ENCODE measurements around the gene PRKCA. TPM values are rescaled to one million over a fixed set of nuclear protein-coding genes. Genes with fewer than 3 reads are reported as not detected.
A peak's percentile ranks its signal among the peaks of the same experiment; 100 is the strongest.

The PRKCA gene
- total RNA-seq, 1 experiment from 2014 or later, result 22.6 TPM

DNA sequence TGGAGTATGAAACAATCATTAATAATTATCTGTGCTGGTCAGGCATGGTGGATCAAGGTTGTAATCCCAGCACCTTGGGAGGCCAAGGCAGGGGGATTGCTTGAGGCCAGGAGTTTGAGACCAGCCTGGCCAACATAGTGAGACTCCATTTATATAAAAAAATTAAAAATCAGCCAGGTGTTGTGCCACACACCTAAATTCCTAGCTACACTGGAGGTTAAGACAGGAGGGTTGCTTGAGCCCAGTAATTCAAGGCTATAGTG, 28.9 kb upstream of the PRKCA start:
- Histone ChIP-seq H3K36me3 (ENCODE audit: low read depth, low read length) (no peaks in the 10 kb centered on the region), H3F3A (ENCODE audit: low read length, unreplicated experiment) (peaks cover 20% of the 10 kb centered on the region), H3K79me2 (ENCODE audit: low read length) (no peaks in the 10 kb centered on the region), H3K9me3 (ENCODE audit: low read length) (no peaks in the 10 kb centered on the region), H3K27ac (ENCODE audit: low read length) (peak overlapping the region; percentile 94), H3K9me2 (replicated peaks; ENCODE audit: low read length) (no peaks in the 10 kb centered on the region), H3K4me1 (ENCODE audit: insufficient read depth, low read length) (peaks cover 58% of the 10 kb centered on the region), H3K4me3 (ENCODE audit: low read length) (peak overlapping the region; percentile 20; the same call in 1 of the 2 replicates), H2AFZ (ENCODE audit: low read length) (no peak overlapping the region), H3K4me2 (ENCODE audit: low read length) (peak overlapping the region; percentile 68), H3K27me3 (ENCODE audit: low read length) (no peaks in the 10 kb centered on the region), H4K20me1 (ENCODE audit: low read length) (no peaks in the 10 kb centered on the region), H3K9ac (ENCODE audit: low read length) (peak overlapping the region; percentile 63)
- no TSS peak for BruUV-seq (replicated peaks)
- ChIA-PET CTCF (no interaction called here), POLR2A (ENCODE audit: unreplicated experiment) (no interaction called here)
- intact Hi-C loops (cut with micrococcal nuclease), result loop anchor here (1.0 to 5.0 kb wide), 4 partner anchors 29 to 250 kb away; partner anchors contain the start of gene PRKCA
- no peak for TF ChIP-seq EZH2 (IDR thresholded peaks at IDR 0.05; ENCODE audit: low read length, unreplicated experiment)
- ATAC-seq, result no peak
- DNase-seq, result no peak

DNA sequence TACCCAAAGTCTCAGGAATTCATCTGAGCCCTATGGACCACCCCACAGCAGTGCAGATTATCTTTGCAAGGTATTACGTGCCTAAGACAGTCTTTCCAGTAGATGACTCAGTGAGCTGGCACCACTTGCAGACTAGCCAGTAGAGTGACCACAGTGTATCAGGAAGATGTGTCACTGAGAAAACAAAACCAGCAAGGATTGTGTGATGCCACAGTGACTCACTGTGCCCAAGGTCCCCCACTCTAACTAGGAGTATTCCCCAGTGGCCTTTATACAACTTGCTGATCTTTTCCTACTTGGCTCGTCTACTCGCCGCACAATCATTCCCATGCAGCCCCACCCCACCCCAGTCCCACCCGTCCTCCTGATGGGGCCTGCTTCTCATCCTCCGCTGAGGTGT, 26.8 kb upstream of the PRKCA start:
- H3F3A ChIP-seq (ENCODE audit: low read length, unreplicated experiment), result peaks cover 20% of the 10 kb centered on the region
- ChIA-PET POLR2A (ENCODE audit: unreplicated experiment) (interaction anchor here (0.5 kb wide), 1 partner anchor 936 kb away, joined by 18 read pairs; no protein-coding TSS in a partner anchor), CTCF (interaction anchor here (0.5 to 0.6 kb wide), 3 partner anchors 20 to 256 kb away, joined by 3 to 6 read pairs (median 3); no protein-coding TSS in a partner anchor)
- H3K4me1 ChIP-seq (ENCODE audit: insufficient read depth, low read length), result peaks cover 50% of the 10 kb centered on the region
- no peaks in the 10 kb centered on the region for H3K27me3 ChIP-seq (ENCODE audit: low read length)
- peak; percentile 91 for ATAC-seq
- BruUV-seq (replicated peaks), result no TSS peak
- intact Hi-C loops (cut with micrococcal nuclease), result loop anchor here (1.0 to 2.0 kb wide), 3 partner anchors 21 to 292 kb away; no protein-coding TSS in a partner anchor
- H2AFZ ChIP-seq (ENCODE audit: low read length), result 0 out of 2 replicates have a peak overlapping the region, but pooled peaks have one; percentile 39
- H3K36me3 ChIP-seq (ENCODE audit: low read depth, low read length), result no peaks in the 10 kb centered on the region
- peak overlapping the region; percentile 88 for H3K9ac ChIP-seq (ENCODE audit: low read length)
- DNase-seq, result peak; percentile 100
- H3K79me2 ChIP-seq (ENCODE audit: low read length), result no peaks in the 10 kb centered on the region
- H3K9me3 ChIP-seq (ENCODE audit: low read length), result no peaks in the 10 kb centered on the region
- peak overlapping the region; percentile 98 for H3K27ac ChIP-seq (ENCODE audit: low read length)
- no peak for TF ChIP-seq EZH2 (IDR thresholded peaks at IDR 0.05; ENCODE audit: low read length, unreplicated experiment)
- TF ChIP-seq, protein P1, sequence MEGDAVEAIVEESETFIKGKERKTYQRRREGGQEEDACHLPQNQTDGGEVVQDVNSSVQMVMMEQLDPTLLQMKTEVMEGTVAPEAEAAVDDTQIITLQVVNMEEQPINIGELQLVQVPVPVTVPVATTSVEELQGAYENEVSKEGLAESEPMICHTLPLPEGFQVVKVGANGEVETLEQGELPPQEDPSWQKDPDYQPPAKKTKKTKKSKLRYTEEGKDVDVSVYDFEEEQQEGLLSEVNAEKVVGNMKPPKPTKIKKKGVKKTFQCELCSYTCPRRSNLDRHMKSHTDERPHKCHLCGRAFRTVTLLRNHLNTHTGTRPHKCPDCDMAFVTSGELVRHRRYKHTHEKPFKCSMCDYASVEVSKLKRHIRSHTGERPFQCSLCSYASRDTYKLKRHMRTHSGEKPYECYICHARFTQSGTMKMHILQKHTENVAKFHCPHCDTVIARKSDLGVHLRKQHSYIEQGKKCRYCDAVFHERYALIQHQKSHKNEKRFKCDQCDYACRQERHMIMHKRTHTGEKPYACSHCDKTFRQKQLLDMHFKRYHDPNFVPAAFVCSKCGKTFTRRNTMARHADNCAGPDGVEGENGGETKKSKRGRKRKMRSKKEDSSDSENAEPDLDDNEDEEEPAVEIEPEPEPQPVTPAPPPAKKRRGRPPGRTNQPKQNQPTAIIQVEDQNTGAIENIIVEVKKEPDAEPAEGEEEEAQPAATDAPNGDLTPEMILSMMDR (conservative IDR thresholded peaks at IDR 0.05; ENCODE audit: low read depth, low read length), result no peak
- TF ChIP-seq EZH2phosphoT487 (IDR thresholded peaks at IDR 0.05; ENCODE audit: borderline replicate concordance, low read length), result no peak
- H4K20me1 ChIP-seq (ENCODE audit: low read length), result no peaks in the 10 kb centered on the region
- H3K9me2 ChIP-seq (replicated peaks; ENCODE audit: low read length), result no peaks in the 10 kb centered on the region
- H3K4me3 ChIP-seq (ENCODE audit: low read length), result no peak overlapping the region; the same call in 1 of the 2 replicates
- peak overlapping the region; percentile 85 for H3K4me2 ChIP-seq (ENCODE audit: low read length)

DNA sequence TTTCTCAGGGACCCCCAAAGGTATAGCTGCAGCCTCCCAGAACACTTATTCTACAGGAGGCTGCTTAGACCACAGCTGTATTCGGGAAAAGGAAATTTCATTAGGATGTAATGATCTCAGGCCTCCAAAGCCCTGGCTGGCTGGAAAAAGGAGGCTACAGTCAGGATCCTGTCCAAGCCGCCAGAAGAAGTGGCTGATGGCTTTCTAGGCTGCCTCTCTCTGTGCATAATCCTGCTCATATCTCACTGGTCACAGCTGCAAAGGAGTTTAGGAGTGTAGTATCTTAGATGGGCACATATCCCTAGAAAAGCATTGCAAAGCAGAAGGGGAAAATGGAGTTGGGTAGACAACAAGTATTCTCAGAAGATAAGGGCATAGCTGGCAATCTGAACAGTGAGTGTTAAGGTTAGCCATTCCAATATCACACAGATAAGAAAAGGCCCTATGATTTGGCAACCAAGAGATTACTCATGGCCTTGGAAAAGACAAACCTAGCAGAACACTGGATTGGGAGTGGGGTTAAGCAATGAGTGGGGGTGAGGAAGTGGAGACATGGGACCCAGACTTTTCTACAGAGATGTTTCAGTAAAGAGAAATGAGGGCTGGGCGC, 26.0 kb upstream of the PRKCA start:
- peak; percentile 3 for ATAC-seq

More for the DNA sequence above, 26.0 kb upstream of the PRKCA start:
- Histone ChIP-seq H3K9me3 (ENCODE audit: low read length) (no peaks in the 10 kb centered on the region), H3K27ac (ENCODE audit: low read length) (peak overlapping the region; percentile 98), H2AFZ (ENCODE audit: low read length) (0 out of 2 replicates have a peak overlapping the region, but pooled peaks have one; percentile 39), H3F3A (ENCODE audit: low read length, unreplicated experiment) (peaks cover 20% of the 10 kb centered on the region), H3K27me3 (ENCODE audit: low read length) (no peaks in the 10 kb centered on the region), H3K9ac (ENCODE audit: low read length) (peak overlapping the region; percentile 88), H4K20me1 (ENCODE audit: low read length) (no peaks in the 10 kb centered on the region), H3K4me2 (ENCODE audit: low read length) (peak overlapping the region; percentile 85), H3K4me1 (ENCODE audit: insufficient read depth, low read length) (peaks cover 50% of the 10 kb centered on the region), H3K4me3 (ENCODE audit: low read length) (peak overlapping the region; percentile 37; the same call in 1 of the 2 replicates), H3K36me3 (ENCODE audit: low read depth, low read length) (no peaks in the 10 kb centered on the region), H3K9me2 (replicated peaks; ENCODE audit: low read length) (no peaks in the 10 kb centered on the region), H3K79me2 (ENCODE audit: low read length) (no peaks in the 10 kb centered on the region)
- ChIA-PET CTCF (no interaction called here), POLR2A (ENCODE audit: unreplicated experiment) (no interaction called here)
- no TSS peak for BruUV-seq (replicated peaks)
- DNase-seq, result no peak
- intact Hi-C loops (cut with micrococcal nuclease), result no loop called here
- TF ChIP-seq, protein P1 (conservative IDR thresholded peaks at IDR 0.05; ENCODE audit: low read depth, low read length), result no peak
- TF ChIP-seq EZH2phosphoT487 (IDR thresholded peaks at IDR 0.05; ENCODE audit: borderline replicate concordance, low read length) (no peak), EZH2 (IDR thresholded peaks at IDR 0.05; ENCODE audit: low read length, unreplicated experiment) (no peak)
